ENCODE data around the gene ATP1A2.
A peak's percentile ranks its signal among the peaks of the same experiment; 100 is the strongest.

The ATP1A2 gene

GRCh38 chr1:160101037-160101716, 14.4 kb upstream of the ATP1A2 start (continued):
- TF ChIP-seq CTCF (tag by site-specific recombination; IDR thresholded peaks at IDR 0.05) (peak; percentile 86), GLIS1 (tag by site-specific recombination; IDR thresholded peaks at IDR 0.05) (peak; percentile 48), PRDM1 (tag by site-specific recombination; IDR thresholded peaks at IDR 0.05) (no peak), AEBP2 (tag by site-specific recombination; IDR thresholded peaks at IDR 0.05; ENCODE audit: borderline replicate concordance) (no peak), ZNF280D (tag by site-specific recombination; IDR thresholded peaks at IDR 0.05) (no peak), SCRT2 (tag by site-specific recombination; IDR thresholded peaks at IDR 0.05) (no peak), GLIS2 (tag by site-specific recombination; IDR thresholded peaks at IDR 0.05) (0 out of 2 replicates have a peak, but pooled peaks have one; percentile 28), ZNF239 (tag by site-specific recombination; IDR thresholded peaks at IDR 0.05) (no peak), ZNF184 (tag by site-specific recombination; IDR thresholded peaks at IDR 0.05) (no peak), YY1 (tag by site-specific recombination; IDR thresholded peaks at IDR 0.05) (no peak), ZNF530 (tag by site-specific recombination; IDR thresholded peaks at IDR 0.05; ENCODE audit: low read depth) (no peak), PATZ1 (tag by site-specific recombination; IDR thresholded peaks at IDR 0.05) (peak; percentile 80), ZBTB6 (tag by site-specific recombination; IDR thresholded peaks at IDR 0.05) (no peak), ZNF76 (tag by site-specific recombination; IDR thresholded peaks at IDR 0.05; ENCODE audit: borderline replicate concordance, low read depth) (no peak)

GRCh38 chr1:160101717-160102522, 13.6 kb upstream of the ATP1A2 start:
- H3K27ac ChIP-seq (ENCODE audit: extremely low read depth, low read depth, low read length), result no peak overlapping the region
- H3K4me3 ChIP-seq (ENCODE audit: low read depth, low read length), result no peak overlapping the region
- ChIA-PET CTCF (interaction anchor here (0.5 to 7.2 kb wide), 49 partner anchors 9 to 919 kb away, joined by 3 to 144 read pairs (median 4); partner anchors contain the start of genes CASQ1, DCAF8, F11R and PEX19), POLR2A (interaction anchor here (0.6 to 2.0 kb wide), 2 partner anchors 118 to 150 kb away, joined by 3 to 7 read pairs; no protein-coding TSS in a partner anchor)
- H3K9me3 ChIP-seq (ENCODE audit: control insufficient read depth, insufficient read depth, low read depth, low read length), result no peaks in the 10 kb centered on the region
- H3K36me3 ChIP-seq (ENCODE audit: control insufficient read depth in 2 of 2, insufficient read depth in 1 of 2, low read length in 2 of 2), result no peaks in the 10 kb centered on the region
- H3K4me1 ChIP-seq (ENCODE audit: control insufficient read depth, insufficient read depth, low read length), result peaks cover 4% of the 10 kb centered on the region
- TF ChIP-seq HOXD13 (CRISPR knock-in tag; IDR thresholded peaks at IDR 0.05; ENCODE audit: borderline replicate concordance) (no peak), ZSCAN16 (tag by site-specific recombination; IDR thresholded peaks at IDR 0.05) (no peak), ZNF555 (tag by site-specific recombination; conservative IDR thresholded peaks at IDR 0.05) (no peak), GLIS2 (tag by site-specific recombination; IDR thresholded peaks at IDR 0.05) (no peak), SP2 (tag by site-specific recombination; IDR thresholded peaks at IDR 0.05) (no peak), ZNF830 (tag by site-specific recombination; IDR thresholded peaks at IDR 0.05; ENCODE audit: low read depth) (no peak), PATZ1 (tag by site-specific recombination; IDR thresholded peaks at IDR 0.05) (no peak)

Data from HEK293 (cell line).